Ishikawa (cell line): Measurements from ENCODE around the gene OXCT1.

Source experiments
- CEBPB ChIP-seq: IDR thresholded peaks from 2 replicates; pipeline ENCODE4 v1.6.1; 2012
- CREB1 ChIP-seq: IDR thresholded peaks from 2 replicates; pipeline ENCODE4 v1.6.1; 2012; ENCODE audit warnings: low read depth
- EGR1 ChIP-seq: IDR thresholded peaks from 2 replicates; pipeline ENCODE4 v1.6.1; 2012
- EP300 ChIP-seq: IDR thresholded peaks from 2 replicates; pipeline ENCODE4 v1.6.1; 2012; ENCODE audit warnings: borderline replicate concordance
- FOXM1 ChIP-seq: IDR thresholded peaks from 2 replicates; pipeline ENCODE4 v1.6.1; 2012; ENCODE audit warnings: low read depth, borderline replicate concordance
- MAX ChIP-seq: IDR thresholded peaks from 2 replicates; pipeline ENCODE4 v1.6.1; 2012
- NFIC ChIP-seq: IDR thresholded peaks from 2 replicates; pipeline ENCODE4 v1.6.1; 2012
- RAD21 ChIP-seq: IDR thresholded peaks from 2 replicates; pipeline ENCODE4 v1.6.1; 2012; ENCODE audit warnings: low read depth
- REST ChIP-seq: IDR thresholded peaks from 2 replicates; pipeline ENCODE4 v1.6.1; 2012; ENCODE audit warnings: low read depth, mild to moderate bottlenecking
- TAF1 ChIP-seq: IDR thresholded peaks from 2 replicates; pipeline ENCODE4 v1.6.1; 2012; ENCODE audit warnings: low read depth, mild to moderate bottlenecking
- TCF12 ChIP-seq: IDR thresholded peaks from 2 replicates; pipeline ENCODE4 v1.6.1; 2012; ENCODE audit warnings: low read depth
- TEAD4 ChIP-seq: IDR thresholded peaks from 2 replicates; pipeline ENCODE4 v1.6.1; 2012
- USF1 ChIP-seq: IDR thresholded peaks from 2 replicates; pipeline ENCODE4 v1.6.1; 2012
- YY1 ChIP-seq: IDR thresholded peaks from 2 replicates; pipeline ENCODE4 v1.6.1; 2012; ENCODE audit warnings: low read depth
- ZBTB7A ChIP-seq: IDR thresholded peaks from 2 replicates; pipeline ENCODE4 v1.6.1; 2012; ENCODE audit warnings: low read depth

OXCT1 gene

GRCh38 chr5:41763574-41763973 is 106.7 kb downstream of the OXCT1 start:
- TF ChIP-seq EGR1 (no peak), REST (no peak), TEAD4 (no peak)

- TF ChIP-seq NFIC = peak; percentile 40
- no peak for TF ChIP-seq EP300
- TF ChIP-seq TEAD4 = 0 out of 2 replicates have a peak, but pooled peaks have one; percentile 31
These were observed 107.1 kb downstream of the OXCT1 start for GRCh38 chr5:41763081-41763480.

GRCh38 chr5:41762426-41762825 is 107.8 kb downstream of the OXCT1 start:
- TF ChIP-seq MAX (no peak), CEBPB (no peak), REST (no peak), NFIC (no peak), ZBTB7A (no peak), RAD21 (no peak), FOXM1 (no peak), TAF1 (no peak), CREB1 (no peak), USF1 (no peak)

- TF ChIP-seq TEAD4 (no peak), CEBPB (no peak), EGR1 (no peak), MAX (no peak), USF1 (no peak), YY1 (no peak), REST (no peak)
These were observed 108.6 kb downstream of the OXCT1 start for GRCh38 chr5:41761663-41762062.

GRCh38 chr5:41755705-41756104 is 114.5 kb downstream of the OXCT1 start:
- TF ChIP-seq CREB1 (no peak), MAX (no peak), EGR1 (no peak), TAF1 (no peak), RAD21 (no peak), EP300 (no peak), FOXM1 (no peak), NFIC (no peak), ZBTB7A (no peak), TCF12 (no peak)

- TF ChIP-seq ZBTB7A = no peak
- TF ChIP-seq EP300 = no peak
- TF ChIP-seq YY1 = no peak
- no peak for TF ChIP-seq CREB1
- no peak for TF ChIP-seq USF1
- TF ChIP-seq CEBPB = no peak
- no peak for TF ChIP-seq TAF1
- no peak for TF ChIP-seq TEAD4
- no peak for TF ChIP-seq REST
- TF ChIP-seq NFIC = no peak
- no peak for TF ChIP-seq EGR1
These were observed 115.4 kb downstream of the OXCT1 start for GRCh38 chr5:41754857-41755256.
